Measurements from ENCODE around the gene ZNF710. TPM values are rescaled to one million over a fixed set of nuclear protein-coding genes. Genes with fewer than 3 reads are reported as not detected.
"Not testable (repeated sequence)": the region's sequence is repeated elsewhere in the genome, so short reads cannot be mapped to it uniquely, and the experiment has no call there.

ZNF710 gene
- total RNA-seq, 3 donors from 2014 or later, result 30.9 to 42.7 (median 40.2) TPM

DNA sequence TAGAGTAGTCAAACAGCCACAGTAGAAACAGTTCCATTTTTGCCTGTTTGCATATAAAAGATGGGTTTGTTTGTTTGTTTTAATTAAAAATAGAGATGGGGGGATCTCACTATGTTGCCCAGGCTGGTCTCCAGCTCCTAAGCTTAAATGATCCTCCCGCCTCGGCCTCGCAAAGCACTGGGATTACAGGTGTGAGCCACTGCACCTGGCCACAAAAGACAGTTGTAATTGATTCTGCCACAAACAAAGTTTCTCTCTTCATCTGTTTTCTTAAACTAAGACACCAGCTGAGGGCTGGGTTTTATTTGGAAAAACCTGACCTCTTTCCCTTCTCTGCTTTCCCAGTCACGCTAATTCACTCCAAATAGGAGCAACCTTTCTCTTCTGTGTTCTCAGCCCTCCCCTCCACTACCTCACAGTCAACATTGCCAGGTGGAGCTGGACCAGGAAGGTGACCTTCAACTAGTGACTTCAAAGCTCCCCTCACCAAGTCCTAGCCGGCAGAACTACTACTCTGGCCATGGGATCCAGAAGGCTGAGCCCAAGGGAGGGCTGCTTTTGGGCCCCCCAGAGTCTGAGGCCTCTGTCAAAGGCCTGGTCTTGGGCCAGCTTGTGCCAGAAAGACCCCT is 102.7 kb downstream of the ZNF710 start:
- Histone ChIP-seq H3K4me3 (no peak overlapping the region), H3K9me3 (no peaks in the 10 kb centered on the region), H3K4me1 (ENCODE audit: low read depth) (peaks cover 19% of the 10 kb centered on the region), H3K36me3 (ENCODE audit: low read depth) (no peaks in the 10 kb centered on the region)
- peak; percentile 5 for ATAC-seq
- no peak for DNase-seq
- intact Hi-C loops (cut with DNase I, micrococcal nuclease), result no loop called here
- TF ChIP-seq, protein P1, sequence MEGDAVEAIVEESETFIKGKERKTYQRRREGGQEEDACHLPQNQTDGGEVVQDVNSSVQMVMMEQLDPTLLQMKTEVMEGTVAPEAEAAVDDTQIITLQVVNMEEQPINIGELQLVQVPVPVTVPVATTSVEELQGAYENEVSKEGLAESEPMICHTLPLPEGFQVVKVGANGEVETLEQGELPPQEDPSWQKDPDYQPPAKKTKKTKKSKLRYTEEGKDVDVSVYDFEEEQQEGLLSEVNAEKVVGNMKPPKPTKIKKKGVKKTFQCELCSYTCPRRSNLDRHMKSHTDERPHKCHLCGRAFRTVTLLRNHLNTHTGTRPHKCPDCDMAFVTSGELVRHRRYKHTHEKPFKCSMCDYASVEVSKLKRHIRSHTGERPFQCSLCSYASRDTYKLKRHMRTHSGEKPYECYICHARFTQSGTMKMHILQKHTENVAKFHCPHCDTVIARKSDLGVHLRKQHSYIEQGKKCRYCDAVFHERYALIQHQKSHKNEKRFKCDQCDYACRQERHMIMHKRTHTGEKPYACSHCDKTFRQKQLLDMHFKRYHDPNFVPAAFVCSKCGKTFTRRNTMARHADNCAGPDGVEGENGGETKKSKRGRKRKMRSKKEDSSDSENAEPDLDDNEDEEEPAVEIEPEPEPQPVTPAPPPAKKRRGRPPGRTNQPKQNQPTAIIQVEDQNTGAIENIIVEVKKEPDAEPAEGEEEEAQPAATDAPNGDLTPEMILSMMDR (IDR thresholded peaks at IDR 0.05), result no peak

GRCh38 chr15:90104551-90104950 is 103.4 kb downstream of the ZNF710 start:
- Histone ChIP-seq H3K36me3 (ENCODE audit: low read depth) (no peaks in the 10 kb centered on the region), H3K4me3 (no peak overlapping the region), H3K9me3 (no peaks in the 10 kb centered on the region), H3K4me1 (ENCODE audit: low read depth) (peaks cover 19% of the 10 kb centered on the region)
- ATAC-seq (peak; percentile 12), DNase-seq (peak; percentile 46 to 69 (median 59))
- TF ChIP-seq, protein P1 (IDR thresholded peaks at IDR 0.05), result no peak
- intact Hi-C loops (cut with DNase I, micrococcal nuclease), result no loop called here

GRCh38 chr15:90105521-90105920 is 104.4 kb downstream of the ZNF710 start:
- Histone ChIP-seq H3K36me3 (ENCODE audit: low read depth) (no peaks in the 10 kb centered on the region), H3K4me3 (no peak overlapping the region), H3K4me1 (ENCODE audit: low read depth) (peaks cover 16% of the 10 kb centered on the region), H3K9me3 (no peaks in the 10 kb centered on the region)
- TF ChIP-seq, protein P1 (IDR thresholded peaks at IDR 0.05), result no peak
- intact Hi-C loops (cut with DNase I, micrococcal nuclease), result no loop called here
- no peak for ATAC-seq
- DNase-seq, result no peak

- Histone ChIP-seq H3K4me3 (no peak overlapping the region), H3K36me3 (ENCODE audit: low read depth) (no peaks in the 10 kb centered on the region), H3K9me3 (no peaks in the 10 kb centered on the region), H3K4me1 (ENCODE audit: low read depth) (peaks cover 5% of the 10 kb centered on the region)
- intact Hi-C loops (cut with DNase I, micrococcal nuclease), result no loop called here
- ATAC-seq (no peak), DNase-seq (no peak)
- TF ChIP-seq, protein P1 (IDR thresholded peaks at IDR 0.05), result no peak
Observed at GRCh38 chr15:90106522-90107117, 105.5 kb downstream of the ZNF710 start.

DNA sequence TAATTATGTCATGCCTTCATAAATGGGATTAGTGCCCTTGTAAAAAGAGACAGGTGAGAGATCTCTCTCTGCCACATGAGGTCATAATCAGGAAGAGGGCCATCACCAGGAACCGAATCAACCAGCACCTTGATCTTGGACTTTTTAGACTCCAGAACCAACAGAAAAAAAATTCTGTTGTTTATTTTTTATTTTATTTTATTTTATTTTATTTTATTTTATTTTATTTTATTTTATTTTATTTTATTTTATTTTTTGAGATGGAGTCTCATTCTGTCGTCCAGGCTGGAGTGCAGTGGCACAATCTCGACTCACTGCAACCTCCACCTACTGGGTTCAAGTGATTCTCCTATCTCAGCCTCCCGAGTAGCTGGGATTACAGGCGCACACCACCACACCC is 106.9 kb downstream of the ZNF710 start:
- DNase-seq; H3K4me1 ChIP-seq (ENCODE audit: low read depth); ATAC-seq; H3K36me3 ChIP-seq (ENCODE audit: low read depth); H3K4me3 ChIP-seq; intact Hi-C loops (cut with DNase I, micrococcal nuclease); H3K9me3 ChIP-seq: not testable (repeated sequence)

GRCh38 chr15:90109163-90109751 is 108.1 kb downstream of the ZNF710 start:
- ATAC-seq; H3K4me3 ChIP-seq; DNase-seq; H3K9me3 ChIP-seq; H3K4me1 ChIP-seq (ENCODE audit: low read depth); H3K36me3 ChIP-seq (ENCODE audit: low read depth); intact Hi-C loops (cut with DNase I, micrococcal nuclease): not testable (repeated sequence)
